ENCODE data around the gene STYX. TPM values are rescaled to one million over a fixed set of nuclear protein-coding genes. Genes with fewer than 3 reads are reported as not detected.

STYX gene
- total and polyA plus RNA-seq, 10 of the 15 experiments (the other 5 are each of a cell fraction or from before 2014, with no cell fraction given), result 5.0 to 15.3 (median 9.5) TPM

DNA sequence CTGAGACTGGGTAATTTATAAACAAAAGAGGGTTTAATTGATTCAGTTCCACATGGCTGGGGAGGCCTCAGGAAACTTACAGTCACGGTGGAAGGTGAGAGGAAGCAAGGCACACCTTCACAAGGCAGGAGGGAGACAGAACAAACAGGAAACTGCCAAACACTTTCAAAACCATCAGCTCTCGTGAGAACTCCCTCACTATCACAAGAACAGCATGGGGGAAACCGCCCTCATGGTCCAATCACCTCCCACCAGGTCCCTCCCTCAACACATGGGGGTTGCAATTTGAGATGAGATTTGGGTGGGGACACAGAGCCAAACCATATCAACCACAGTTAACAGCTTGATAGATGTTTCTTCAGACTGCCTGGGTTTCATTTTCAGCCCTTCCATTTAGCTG is 67.7 kb downstream of the STYX start:
- no peaks in the 10 kb centered on the region for H3K79me2 ChIP-seq (ENCODE audit: control insufficient read depth, insufficient read depth, low read length)
- no peaks in the 10 kb centered on the region for H3K27me3 ChIP-seq (replicated peaks in 1 of 2; ENCODE audit: control insufficient read depth in 2 of 2, insufficient read depth in 2 of 2, low read length in 1 of 2)
- 0 out of 3 replicates have a peak, but pooled peaks cover 2% of the 10 kb centered on the region for H3K9me3 ChIP-seq (replicated peaks; ENCODE audit: control insufficient read depth, insufficient read depth, low read length)
- no peaks in the 10 kb centered on the region for H4K20me1 ChIP-seq (ENCODE audit: control insufficient read depth, insufficient read depth)
- FAIRE-seq (no peak), ATAC-seq (no peak), DNase-seq (ENCODE audit: low read depth, low spot score) (no peak)
- H2AFZ ChIP-seq (ENCODE audit: control insufficient read depth, low read depth, low read length), result no peak overlapping the region
- no peaks in the 10 kb centered on the region for H3K36me3 ChIP-seq (ENCODE audit: control insufficient read depth in 2 of 2, insufficient read depth in 2 of 2, low read length in 1 of 2)
- H3K4me1 ChIP-seq (ENCODE audit: control insufficient read depth, insufficient read depth, low read length), result no peaks in the 10 kb centered on the region
- no TSS peak for BruUV-seq (replicated peaks)
- WGBS (ENCODE audit: insufficient coverage, insufficient replicate concordance, low lambda C conversion rate, missing lambda C conversion rate), result 2% methylated on average over 3 of the region's 3 CpGs
- TF ChIP-seq PAX8 (IDR thresholded peaks at IDR 0.05) (no peak), SUZ12 (IDR thresholded peaks at IDR 0.05; ENCODE audit: unreplicated experiment) (no peak), ZNF217 (IDR thresholded peaks at IDR 0.05) (no peak), WRNIP1 (IDR thresholded peaks at IDR 0.05; ENCODE audit: borderline replicate concordance, low read depth, low read length) (no peak), FOXK2 (IDR thresholded peaks at IDR 0.05) (no peak), ZSCAN29 (IDR thresholded peaks at IDR 0.05) (no peak), KAT2A (conservative IDR thresholded peaks at IDR 0.05; ENCODE audit: control insufficient read depth, low read depth, low read length) (no peak), BRCA1 (IDR thresholded peaks at IDR 0.05; ENCODE audit: low read depth, low read length) (no peak), ZNF24 (IDR thresholded peaks at IDR 0.05) (no peak), HDAC6 (IDR thresholded peaks at IDR 0.05; ENCODE audit: unreplicated experiment) (no peak), TAF1 (IDR thresholded peaks at IDR 0.05; ENCODE audit: borderline replicate concordance, low read depth, low read length) (no peak)
- TF ChIP-seq, protein P1, sequence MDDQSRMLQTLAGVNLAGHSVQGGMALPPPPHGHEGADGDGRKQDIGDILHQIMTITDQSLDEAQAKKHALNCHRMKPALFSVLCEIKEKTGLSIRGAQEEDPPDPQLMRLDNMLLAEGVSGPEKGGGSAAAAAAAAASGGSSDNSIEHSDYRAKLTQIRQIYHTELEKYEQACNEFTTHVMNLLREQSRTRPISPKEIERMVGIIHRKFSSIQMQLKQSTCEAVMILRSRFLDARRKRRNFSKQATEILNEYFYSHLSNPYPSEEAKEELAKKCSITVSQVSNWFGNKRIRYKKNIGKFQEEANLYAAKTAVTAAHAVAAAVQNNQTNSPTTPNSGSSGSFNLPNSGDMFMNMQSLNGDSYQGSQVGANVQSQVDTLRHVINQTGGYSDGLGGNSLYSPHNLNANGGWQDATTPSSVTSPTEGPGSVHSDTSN (IDR thresholded peaks at IDR 0.05; ENCODE audit: insufficient replicate concordance, low read depth, low read length), result no peak
- TF ChIP-seq, protein P2, sequence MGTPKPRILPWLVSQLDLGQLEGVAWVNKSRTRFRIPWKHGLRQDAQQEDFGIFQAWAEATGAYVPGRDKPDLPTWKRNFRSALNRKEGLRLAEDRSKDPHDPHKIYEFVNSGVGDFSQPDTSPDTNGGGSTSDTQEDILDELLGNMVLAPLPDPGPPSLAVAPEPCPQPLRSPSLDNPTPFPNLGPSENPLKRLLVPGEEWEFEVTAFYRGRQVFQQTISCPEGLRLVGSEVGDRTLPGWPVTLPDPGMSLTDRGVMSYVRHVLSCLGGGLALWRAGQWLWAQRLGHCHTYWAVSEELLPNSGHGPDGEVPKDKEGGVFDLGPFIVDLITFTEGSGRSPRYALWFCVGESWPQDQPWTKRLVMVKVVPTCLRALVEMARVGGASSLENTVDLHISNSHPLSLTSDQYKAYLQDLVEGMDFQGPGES (IDR thresholded peaks at IDR 0.05), result no peak
- TF ChIP-seq, protein P3, sequence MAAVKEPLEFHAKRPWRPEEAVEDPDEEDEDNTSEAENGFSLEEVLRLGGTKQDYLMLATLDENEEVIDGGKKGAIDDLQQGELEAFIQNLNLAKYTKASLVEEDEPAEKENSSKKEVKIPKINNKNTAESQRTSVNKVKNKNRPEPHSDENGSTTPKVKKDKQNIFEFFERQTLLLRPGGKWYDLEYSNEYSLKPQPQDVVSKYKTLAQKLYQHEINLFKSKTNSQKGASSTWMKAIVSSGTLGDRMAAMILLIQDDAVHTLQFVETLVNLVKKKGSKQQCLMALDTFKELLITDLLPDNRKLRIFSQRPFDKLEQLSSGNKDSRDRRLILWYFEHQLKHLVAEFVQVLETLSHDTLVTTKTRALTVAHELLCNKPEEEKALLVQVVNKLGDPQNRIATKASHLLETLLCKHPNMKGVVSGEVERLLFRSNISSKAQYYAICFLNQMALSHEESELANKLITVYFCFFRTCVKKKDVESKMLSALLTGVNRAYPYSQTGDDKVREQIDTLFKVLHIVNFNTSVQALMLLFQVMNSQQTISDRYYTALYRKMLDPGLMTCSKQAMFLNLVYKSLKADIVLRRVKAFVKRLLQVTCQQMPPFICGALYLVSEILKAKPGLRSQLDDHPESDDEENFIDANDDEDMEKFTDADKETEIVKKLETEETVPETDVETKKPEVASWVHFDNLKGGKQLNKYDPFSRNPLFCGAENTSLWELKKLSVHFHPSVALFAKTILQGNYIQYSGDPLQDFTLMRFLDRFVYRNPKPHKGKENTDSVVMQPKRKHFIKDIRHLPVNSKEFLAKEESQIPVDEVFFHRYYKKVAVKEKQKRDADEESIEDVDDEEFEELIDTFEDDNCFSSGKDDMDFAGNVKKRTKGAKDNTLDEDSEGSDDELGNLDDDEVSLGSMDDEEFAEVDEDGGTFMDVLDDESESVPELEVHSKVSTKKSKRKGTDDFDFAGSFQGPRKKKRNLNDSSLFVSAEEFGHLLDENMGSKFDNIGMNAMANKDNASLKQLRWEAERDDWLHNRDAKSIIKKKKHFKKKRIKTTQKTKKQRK (IDR thresholded peaks at IDR 0.05; ENCODE audit: low read depth, low read length), result no peak
- TF ChIP-seq, protein P4, sequence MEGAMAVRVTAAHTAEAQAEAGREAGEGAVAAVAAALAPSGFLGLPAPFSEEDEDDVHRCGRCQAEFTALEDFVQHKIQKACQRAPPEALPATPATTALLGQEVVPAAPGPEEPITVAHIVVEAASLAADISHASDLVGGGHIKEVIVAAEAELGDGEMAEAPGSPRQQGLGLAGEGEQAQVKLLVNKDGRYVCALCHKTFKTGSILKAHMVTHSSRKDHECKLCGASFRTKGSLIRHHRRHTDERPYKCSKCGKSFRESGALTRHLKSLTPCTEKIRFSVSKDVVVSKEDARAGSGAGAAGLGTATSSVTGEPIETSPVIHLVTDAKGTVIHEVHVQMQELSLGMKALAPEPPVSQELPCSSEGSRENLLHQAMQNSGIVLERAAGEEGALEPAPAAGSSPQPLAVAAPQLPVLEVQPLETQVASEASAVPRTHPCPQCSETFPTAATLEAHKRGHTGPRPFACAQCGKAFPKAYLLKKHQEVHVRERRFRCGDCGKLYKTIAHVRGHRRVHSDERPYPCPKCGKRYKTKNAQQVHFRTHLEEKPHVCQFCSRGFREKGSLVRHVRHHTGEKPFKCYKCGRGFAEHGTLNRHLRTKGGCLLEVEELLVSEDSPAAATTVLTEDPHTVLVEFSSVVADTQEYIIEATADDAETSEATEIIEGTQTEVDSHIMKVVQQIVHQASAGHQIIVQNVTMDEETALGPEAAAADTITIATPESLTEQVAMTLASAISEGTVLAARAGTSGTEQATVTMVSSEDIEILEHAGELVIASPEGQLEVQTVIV (IDR thresholded peaks at IDR 0.05; ENCODE audit: borderline replicate concordance, partially characterized antibody), result no peak
- ChIA-PET RAD21 (ENCODE audit: unreplicated experiment) (no interaction called here), CTCF (no interaction called here), POLR2A (no interaction called here), SMC1A (ENCODE audit: uncharacterized antibody, unreplicated experiment) (no interaction called here)
- in situ Hi-C loops (cut with MboI) (no loop called here), intact Hi-C loops (cut with micrococcal nuclease; ENCODE audit: unreplicated experiment) (no loop called here)
- H3K4me3 ChIP-seq, result no peak overlapping the region
- no peak overlapping the region for H3K9ac ChIP-seq (ENCODE audit: control insufficient read depth, insufficient read depth, low read length)
- no peak overlapping the region for H3K4me2 ChIP-seq (ENCODE audit: control insufficient read depth, insufficient read depth)
- H3K27ac ChIP-seq (ENCODE audit: control insufficient read depth, insufficient read depth), result no peak overlapping the region

All from GM12878 (cell line).